ENCODE results near the gene ACADS. TPM values are rescaled to one million over a fixed set of nuclear protein-coding genes. Genes with fewer than 3 reads are reported as not detected.

The ACADS gene
- total RNA-seq, 4 donors from 2014 or later = 1.2 to 46.1 (median 13.9) TPM

DNA sequence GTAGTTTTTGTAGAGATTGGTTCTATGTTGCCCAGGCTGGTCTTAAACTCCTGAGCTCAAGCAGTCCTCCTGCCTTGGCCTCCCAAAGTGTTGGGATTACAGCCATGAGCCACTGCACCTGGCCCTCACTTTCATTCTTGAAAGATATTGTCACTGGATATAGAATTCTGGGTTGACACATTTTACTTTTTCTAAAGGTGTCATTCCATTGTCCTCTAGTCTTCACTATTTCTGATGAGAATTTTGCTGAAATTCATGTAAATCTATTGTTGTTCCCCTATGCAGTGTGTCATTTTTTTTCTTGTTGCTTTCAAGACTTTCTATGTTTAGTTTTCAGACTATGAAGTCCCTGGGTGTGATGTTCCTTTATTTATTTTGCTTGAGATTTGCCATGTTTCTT is 29.2 kb downstream of the ACADS start:
- no peak for DNase-seq
- no peaks in the 10 kb centered on the region for H3K4me1 ChIP-seq
- H3K27ac ChIP-seq = no peak overlapping the region
- no peaks in the 10 kb centered on the region for H3K27me3 ChIP-seq
- no peak overlapping the region for H3K4me3 ChIP-seq
- intact Hi-C loops (cut with DNase I; ENCODE audit: low total_unique reads) = no loop called here
- H3K9me3 ChIP-seq = peaks cover 0 to 3% of the 10 kb centered on the region in 2 donors
- H3K36me3 ChIP-seq = no peaks in the 10 kb centered on the region
- TF ChIP-seq CTCF (IDR thresholded peaks at IDR 0.05) = no peak
- TF ChIP-seq POLR2A (IDR thresholded peaks at IDR 0.05) = no peak

DNA sequence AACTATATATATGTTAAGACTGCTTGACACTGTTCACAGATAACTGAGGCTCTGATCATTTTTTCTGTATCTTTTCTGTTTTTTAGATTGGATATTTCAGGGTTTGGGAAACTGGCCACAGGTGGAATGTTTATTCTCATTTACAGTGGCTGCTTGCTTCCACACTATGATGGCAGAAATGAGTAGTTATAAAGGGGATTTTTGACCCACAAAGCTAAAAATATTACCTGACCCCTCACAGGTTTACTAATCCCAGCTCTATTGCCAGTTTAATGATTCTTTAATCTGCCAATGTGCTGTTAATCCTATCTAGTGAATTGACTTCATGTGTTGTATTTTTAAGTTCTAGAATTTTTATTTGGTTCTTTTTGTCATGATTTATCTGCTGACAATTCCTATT is 29.6 kb downstream of the ACADS start:
- Histone ChIP-seq H3K4me1 (no peaks in the 10 kb centered on the region), H3K27ac (no peak overlapping the region), H3K4me3 (no peak overlapping the region), H3K9me3 (peaks cover 0 to 3% of the 10 kb centered on the region in 2 donors), H3K36me3 (no peaks in the 10 kb centered on the region), H3K27me3 (no peaks in the 10 kb centered on the region)
- DNase-seq = no peak
- intact Hi-C loops (cut with DNase I; ENCODE audit: low total_unique reads) = no loop called here
- no peak for TF ChIP-seq CTCF (IDR thresholded peaks at IDR 0.05)
- no peak for TF ChIP-seq POLR2A (IDR thresholded peaks at IDR 0.05)

- H3K36me3 ChIP-seq = no peaks in the 10 kb centered on the region
- H3K27me3 ChIP-seq = no peaks in the 10 kb centered on the region
- DNase-seq = no peak
- peaks cover 0 to 3% of the 10 kb centered on the region in 2 donors for H3K9me3 ChIP-seq
- intact Hi-C loops (cut with DNase I; ENCODE audit: low total_unique reads) = no loop called here
- TF ChIP-seq POLR2A (IDR thresholded peaks at IDR 0.05) (no peak), CTCF (IDR thresholded peaks at IDR 0.05) (no peak)
- H3K27ac ChIP-seq = no peak overlapping the region
- no peak overlapping the region for H3K4me3 ChIP-seq
- no peaks in the 10 kb centered on the region for H3K4me1 ChIP-seq
These were observed 31.7 kb downstream of the ACADS start for GRCh38 chr12:120757226-120757742.

GRCh38 chr12:120757949-120758348 is 32.3 kb downstream of the ACADS start:
- H3K9me3 ChIP-seq = peaks cover 0 to 3% of the 10 kb centered on the region in 2 donors
- intact Hi-C loops (cut with DNase I; ENCODE audit: low total_unique reads) = no loop called here
- no peak overlapping the region for H3K27ac ChIP-seq

More at GRCh38 chr12:120757949-120758348, 32.3 kb downstream of the ACADS start:
- Histone ChIP-seq H3K4me1 (no peaks in the 10 kb centered on the region), H3K36me3 (no peaks in the 10 kb centered on the region), H3K27me3 (no peaks in the 10 kb centered on the region), H3K4me3 (no peak overlapping the region)
- TF ChIP-seq POLR2A (IDR thresholded peaks at IDR 0.05) (no peak), CTCF (IDR thresholded peaks at IDR 0.05) (no peak)
- DNase-seq = no peak

All from uterus (tissue), 4 donors.